Ramos (cell line): ENCODE results near the gene CEL.
"Not testable (repeated sequence)": the region's sequence is repeated elsewhere in the genome, so short reads cannot be mapped to it uniquely, and the experiment has no call there.

Experiments
- in situ Hi-C: fragments of 300-500 bp; cut with MboI; formaldehyde crosslinking; loops from one replicate; pipeline ENCODE4 v1.14.3; 2022; ENCODE audit warnings: low sequenced_read_pairs; ENCODE audit not compliant: unreplicated experiment

Gene CEL

GRCh38 chr9:133061764-133062145 is at the start of gene CEL:
Gene CEL (plus strand): TSS chr9:133061981. CDS start chr9:133062003, 22 bp downstream.
- in situ Hi-C loops: not testable (repeated sequence)

DNA sequence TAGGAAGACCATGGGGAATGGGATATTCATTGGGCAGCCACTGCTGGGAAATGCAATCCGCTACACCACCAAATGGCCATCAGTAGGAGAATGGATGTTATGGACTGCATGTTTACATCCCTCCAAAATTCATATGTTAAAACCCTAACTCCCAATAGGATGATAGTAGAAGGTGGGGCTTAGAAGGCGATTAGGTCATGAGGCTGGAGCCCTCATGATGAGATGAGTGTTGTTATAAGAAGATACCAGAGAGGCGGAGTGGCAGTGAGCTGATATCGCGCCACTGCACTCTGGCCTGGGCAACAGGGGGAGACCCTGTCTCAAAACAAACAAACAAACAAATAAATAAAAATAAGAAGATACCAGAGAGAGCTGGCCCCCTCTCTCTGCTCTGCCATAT is 47.1 kb upstream of the CEL start:
- in situ Hi-C loops: no loop called here

GRCh38 chr9:133023117-133023890 is 38.5 kb upstream of the CEL start:
- in situ Hi-C loops: no loop called here

GRCh38 chr9:133026426-133026825 is 35.4 kb upstream of the CEL start:
- in situ Hi-C loops: no loop called here

DNA sequence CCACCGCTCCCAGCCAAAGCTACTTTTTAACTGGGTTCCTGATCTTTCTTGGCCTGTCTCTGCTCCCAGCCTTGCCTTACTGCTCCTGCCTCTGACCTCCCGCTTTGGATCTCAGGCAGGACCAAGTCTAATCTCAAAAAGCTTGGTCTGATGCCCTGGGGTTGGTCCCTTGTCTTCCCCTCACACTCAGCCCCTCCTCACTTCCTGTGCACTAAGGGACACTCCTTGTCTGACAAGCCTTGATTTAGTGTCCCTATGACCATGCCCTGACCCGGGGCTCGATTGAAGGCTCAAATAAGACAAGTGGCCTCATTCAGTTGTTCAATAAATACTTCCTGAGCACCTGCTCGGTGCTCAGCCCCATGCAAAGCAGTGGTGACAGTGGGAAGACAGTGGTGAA is 34.6 kb upstream of the CEL start:
- in situ Hi-C loops: no loop called here

- in situ Hi-C loops: no loop called here
Observed at GRCh38 chr9:133028221-133028620, 33.6 kb upstream of the CEL start.

GRCh38 chr9:133029994-133030316 is 31.8 kb upstream of the CEL start:
- in situ Hi-C loops: no loop called here

- in situ Hi-C loops: no loop called here
Observed at GRCh38 chr9:133030317-133031129, 31.3 kb upstream of the CEL start, which contains the start of gene GTF3C5. Gene GTF3C5 (plus strand): TSS chr9:133030997. CDS start chr9:133031012, 15 bp downstream.

DNA sequence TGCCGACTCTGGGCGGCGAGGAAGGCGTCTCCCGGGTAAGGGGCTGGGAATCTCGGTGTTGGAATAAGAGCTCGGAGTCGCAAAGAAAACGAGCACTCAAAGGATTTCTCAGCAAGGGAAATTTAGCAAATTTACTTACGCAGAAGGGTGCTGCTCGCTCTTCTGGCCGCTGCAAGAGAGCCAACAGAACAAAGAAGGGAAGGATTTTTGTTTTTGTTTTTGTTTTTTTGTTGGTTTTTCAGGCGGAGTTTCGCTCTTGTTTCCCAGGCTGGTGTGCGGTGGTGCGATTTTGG is 30.7 kb upstream of the CEL start:
- in situ Hi-C loops: no loop called here

DNA sequence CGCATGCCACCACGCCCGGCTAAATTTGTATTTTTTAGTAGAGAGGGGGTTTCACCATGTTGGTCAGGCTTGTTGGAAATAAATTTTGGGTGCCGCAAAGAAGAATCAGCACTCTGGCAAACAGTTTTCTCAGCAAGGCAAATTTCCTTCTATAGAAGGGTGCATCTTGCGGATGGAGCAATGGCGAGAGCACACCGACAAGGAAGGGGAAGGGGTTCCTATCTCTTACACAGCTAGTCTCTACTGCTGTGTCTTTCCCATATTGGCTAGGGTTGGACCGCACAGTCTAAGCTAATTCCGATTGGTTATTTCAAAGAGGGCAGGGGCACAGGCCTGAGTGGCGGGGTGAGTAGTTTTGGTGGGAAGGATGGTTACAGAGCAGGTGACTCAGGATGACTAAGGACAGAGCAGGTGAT is 30.3 kb upstream of the CEL start:
- in situ Hi-C loops: no loop called here

- in situ Hi-C loops: no loop called here
Observed at GRCh38 chr9:133032171-133032570, 29.6 kb upstream of the CEL start.

- in situ Hi-C loops: no loop called here
Observed at GRCh38 chr9:133035669-133036068, 26.1 kb upstream of the CEL start.

- in situ Hi-C loops: no loop called here
Observed at GRCh38 chr9:133037775-133038515, 23.8 kb upstream of the CEL start.

- in situ Hi-C loops: not testable (repeated sequence)
Observed at GRCh38 chr9:133040892-133041479, 20.8 kb upstream of the CEL start.

- in situ Hi-C loops: no loop called here
Observed at GRCh38 chr9:133041958-133042357, 19.8 kb upstream of the CEL start.

- in situ Hi-C loops: no loop called here
Observed at GRCh38 chr9:133042676-133043075, 19.1 kb upstream of the CEL start.

GRCh38 chr9:133043449-133044035 is 18.2 kb upstream of the CEL start:
- in situ Hi-C loops: no loop called here

DNA sequence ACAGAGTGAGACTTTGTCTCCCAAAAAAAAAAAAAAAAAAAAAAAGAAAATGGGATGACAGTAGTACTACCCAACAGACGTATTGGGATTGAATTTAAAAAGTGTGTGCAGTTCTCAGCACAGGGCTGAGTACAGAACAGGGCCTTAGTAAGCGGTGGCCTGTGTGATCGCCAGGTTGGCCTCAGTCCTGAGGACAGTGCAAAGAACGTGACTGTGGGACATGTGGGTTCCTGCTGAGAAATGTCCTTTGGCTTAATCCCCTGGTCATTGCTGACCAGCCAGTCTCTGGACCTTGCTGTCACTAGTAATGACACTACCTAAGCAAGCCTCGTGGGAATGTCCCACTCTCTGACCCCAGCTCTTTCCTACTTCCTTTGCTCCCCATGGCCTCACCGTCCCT is 17.7 kb upstream of the CEL start:
- in situ Hi-C loops: no loop called here

- in situ Hi-C loops: no loop called here
Observed at GRCh38 chr9:133044661-133045060, 17.1 kb upstream of the CEL start.

GRCh38 chr9:133045132-133045531 is 16.6 kb upstream of the CEL start:
- in situ Hi-C loops: no loop called here
